IPS-18a (cell line): ENCODE data around the gene C2.
A peak's percentile ranks its signal among the peaks of the same experiment; 100 is the strongest.

Experiments used
- H3K27ac ChIP-seq: one replicate; pipeline ENCODE4 v1.5.1; 2013; ENCODE audit warnings: low read length
- H3K27me3 ChIP-seq: one replicate; pipeline ENCODE4 v1.6.1; 2013; ENCODE audit warnings: mild to moderate bottlenecking, low read length; ENCODE audit not compliant: control insufficient read depth, insufficient read depth
- H3K36me3 ChIP-seq: one replicate; pipeline ENCODE4 v1.6.1; 2013; ENCODE audit warnings: low read depth, low read length; ENCODE audit not compliant: control insufficient read depth
- H3K4me1 ChIP-seq: one replicate; pipeline ENCODE4 v1.6.1; 2013; ENCODE audit warnings: low read depth, low read length; ENCODE audit not compliant: control insufficient read depth
- H3K4me3 ChIP-seq: one replicate; pipeline ENCODE4 v1.5.1; 2013; ENCODE audit warnings: low read length
- H3K9ac ChIP-seq: one replicate; pipeline ENCODE4 v1.6.1; 2013; ENCODE audit warnings: mild to moderate bottlenecking, low read length, moderate library complexity
- H3K9me3 ChIP-seq: one replicate; pipeline ENCODE4 v1.6.1; 2013; ENCODE audit warnings: low read depth, low read length; ENCODE audit not compliant: control insufficient read depth

The C2 gene

GRCh38 chr6:31927242-31927862 is at the start of gene C2:
C2 (plus strand) TSS chr6:31927717; CDS start chr6:31927753, 36 bp downstream.
- Histone ChIP-seq H3K27me3 (no peaks in the 10 kb centered on the region), H3K9me3 (no peaks in the 10 kb centered on the region), H3K4me1 (no peaks in the 10 kb centered on the region), H3K36me3 (no peaks in the 10 kb centered on the region), H3K27ac (no peak within 1 kb of the TSS), H3K4me3 (no peak within 1 kb of the TSS), H3K9ac (no peak within 1 kb of the TSS)

GRCh38 chr6:31878222-31878621 is 49.3 kb upstream of the C2 start:
- Histone ChIP-seq H3K4me3 (no peak overlapping the region), H3K9ac (no peak overlapping the region), H3K27me3 (no peaks in the 10 kb centered on the region)

GRCh38 chr6:31878726-31879125 is 48.8 kb upstream of the C2 start, which contains the start of gene SLC44A4:
SLC44A4 (minus strand) TSS chr6:31878997; CDS start chr6:31878980, 17 bp downstream.
- H3K9me3 ChIP-seq: no peaks in the 10 kb centered on the region
- H3K36me3 ChIP-seq: peaks cover 36% of the 10 kb centered on the region
- no peak within 1 kb of the TSS for H3K9ac ChIP-seq
- no peaks in the 10 kb centered on the region for H3K4me1 ChIP-seq
- H3K27ac ChIP-seq: no peak within 1 kb of the TSS
- peak within 1 kb of the TSS; percentile 10 for H3K4me3 ChIP-seq
- no peaks in the 10 kb centered on the region for H3K27me3 ChIP-seq

More at GRCh38 chr6:31878222-31878621, 49.3 kb upstream of the C2 start:
- no peaks in the 10 kb centered on the region for H3K4me1 ChIP-seq
- H3K36me3 ChIP-seq: peaks cover 31% of the 10 kb centered on the region
- no peak overlapping the region for H3K27ac ChIP-seq
- H3K9me3 ChIP-seq: no peaks in the 10 kb centered on the region

GRCh38 chr6:31879143-31879542 is 48.4 kb upstream of the C2 start:
- H3K36me3 ChIP-seq: peaks cover 40% of the 10 kb centered on the region
- no peaks in the 10 kb centered on the region for H3K27me3 ChIP-seq
- H3K4me3 ChIP-seq: no peak overlapping the region
- H3K9ac ChIP-seq: no peak overlapping the region
- no peaks in the 10 kb centered on the region for H3K9me3 ChIP-seq
- H3K4me1 ChIP-seq: no peaks in the 10 kb centered on the region
- H3K27ac ChIP-seq: no peak overlapping the region

GRCh38 chr6:31879901-31880300 is 47.6 kb upstream of the C2 start:
- Histone ChIP-seq H3K9me3 (no peaks in the 10 kb centered on the region), H3K27me3 (no peaks in the 10 kb centered on the region), H3K27ac (no peak overlapping the region), H3K9ac (no peak overlapping the region), H3K36me3 (peaks cover 48% of the 10 kb centered on the region), H3K4me3 (no peak overlapping the region), H3K4me1 (no peaks in the 10 kb centered on the region)

GRCh38 chr6:31880616-31881015 is 46.9 kb upstream of the C2 start:
- Histone ChIP-seq H3K4me3 (no peak overlapping the region), H3K36me3 (peaks cover 55% of the 10 kb centered on the region), H3K4me1 (no peaks in the 10 kb centered on the region), H3K9me3 (no peaks in the 10 kb centered on the region), H3K27me3 (no peaks in the 10 kb centered on the region), H3K27ac (no peak overlapping the region), H3K9ac (no peak overlapping the region)

- no peak overlapping the region for H3K4me3 ChIP-seq
- H3K27ac ChIP-seq: no peak overlapping the region
- no peaks in the 10 kb centered on the region for H3K4me1 ChIP-seq
- H3K9ac ChIP-seq: no peak overlapping the region
- peaks cover 62% of the 10 kb centered on the region for H3K36me3 ChIP-seq
- no peaks in the 10 kb centered on the region for H3K27me3 ChIP-seq
- H3K9me3 ChIP-seq: no peaks in the 10 kb centered on the region
Measured at GRCh38 chr6:31881136-31881859, 46.2 kb upstream of the C2 start.

- H3K4me3 ChIP-seq: no peak overlapping the region
- no peaks in the 10 kb centered on the region for H3K4me1 ChIP-seq
- H3K9ac ChIP-seq: no peak overlapping the region
- H3K9me3 ChIP-seq: no peaks in the 10 kb centered on the region
- no peak overlapping the region for H3K27ac ChIP-seq
- H3K27me3 ChIP-seq: no peaks in the 10 kb centered on the region
- H3K36me3 ChIP-seq: peaks cover 72% of the 10 kb centered on the region
Measured at GRCh38 chr6:31882344-31882743, 45.2 kb upstream of the C2 start.

- H3K9me3 ChIP-seq: no peaks in the 10 kb centered on the region
- no peaks in the 10 kb centered on the region for H3K4me1 ChIP-seq
- H3K4me3 ChIP-seq: no peak overlapping the region
- H3K9ac ChIP-seq: no peak overlapping the region
- H3K36me3 ChIP-seq: peaks cover 86% of the 10 kb centered on the region
- no peak overlapping the region for H3K27ac ChIP-seq
- H3K27me3 ChIP-seq: no peaks in the 10 kb centered on the region
Measured at GRCh38 chr6:31883676-31884075, 43.8 kb upstream of the C2 start.

- Histone ChIP-seq H3K27ac (no peak overlapping the region), H3K4me1 (no peaks in the 10 kb centered on the region), H3K36me3 (peaks cover 93% of the 10 kb centered on the region), H3K4me3 (no peak overlapping the region), H3K27me3 (no peaks in the 10 kb centered on the region), H3K9ac (no peak overlapping the region), H3K9me3 (no peaks in the 10 kb centered on the region)
Measured at GRCh38 chr6:31884528-31885035, 42.9 kb upstream of the C2 start.

- no peak overlapping the region for H3K9ac ChIP-seq
- H3K9me3 ChIP-seq: no peaks in the 10 kb centered on the region
- no peaks in the 10 kb centered on the region for H3K27me3 ChIP-seq
- H3K27ac ChIP-seq: no peak overlapping the region
- no peaks in the 10 kb centered on the region for H3K4me1 ChIP-seq
- H3K4me3 ChIP-seq: no peak overlapping the region
- H3K36me3 ChIP-seq: peaks cover 86% of the 10 kb centered on the region
Measured at GRCh38 chr6:31886541-31886991, 41.0 kb upstream of the C2 start.
